H1 (cell line): ENCODE results near the gene GPATCH2L. TPM values are rescaled to one million over a fixed set of nuclear protein-coding genes. Genes with fewer than 3 reads are reported as not detected.

Experiments
- CTCF ChIA-PET: fragments of 300-600 bp; sonication (Branson Sonifier 250); formaldehyde crosslinking; loops from one replicate; lab custom pipeline; 2021; ENCODE audit not compliant: partially characterized antibody; lab: Charles Lee
- POLR2A ChIA-PET: fragments of 300-600 bp; sonication (Branson Sonifier 250); formaldehyde crosslinking; loops from one replicate; lab custom pipeline; 2021; ENCODE audit warnings: inconsistent platforms; ENCODE audit not compliant: partially characterized antibody; lab: Charles Lee
- DNase-seq, 2 experiments: peaks; one replicate each; pipeline versions ENCODE4 v3.0.0 to v3.0.0-alpha.2; 2010 to 2022; ENCODE audit warnings: low spot score in 2 of 2, low read depth in 1 of 2, mixed read lengths in 1 of 2
- FAIRE-seq: peaks from 2 replicates; lab custom pipeline; 2011; peaks lifted over from hg19 to GRCh38; lab: Jason Lieb, UNC
- H2AFZ ChIP-seq: 2 replicates; pipeline ENCODE4 v1.8.1; 2012; ENCODE audit warnings: low read length, inconsistent platforms
- H2AK5ac ChIP-seq: 2 replicates; pipeline ENCODE4 v1.6.1; 2013; ENCODE audit warnings: low read depth, low read length
- H2BK120ac ChIP-seq: replicated peaks from 2 replicates; pipeline ENCODE3; 2013; ENCODE audit warnings: low read depth, low read length, inconsistent platforms
- H2BK12ac ChIP-seq: 2 replicates; pipeline ENCODE4 v1.6.1; 2013; ENCODE audit warnings: low read depth, low read length
- H2BK15ac ChIP-seq: 2 replicates; pipeline ENCODE4 v1.6.1; 2013; ENCODE audit warnings: low read length
- H2BK20ac ChIP-seq: 2 replicates; pipeline ENCODE4 v1.6.1; 2013; ENCODE audit warnings: low read length
- H2BK5ac ChIP-seq: 2 replicates; pipeline ENCODE4 v1.6.1; 2013; ENCODE audit warnings: low read depth, low read length
- H3K14ac ChIP-seq: 2 replicates; pipeline ENCODE4 v1.6.1; 2013; ENCODE audit warnings: inconsistent platforms; ENCODE audit not compliant: insufficient read length
- H3K18ac ChIP-seq: 2 replicates; pipeline ENCODE4 v1.6.1; 2013; ENCODE audit warnings: low read length; ENCODE audit errors: extremely low read depth
- H3K23ac ChIP-seq: 2 replicates; pipeline ENCODE4 v1.6.1; 2013; ENCODE audit warnings: inconsistent platforms; ENCODE audit not compliant: insufficient read length
- H3K23me2 ChIP-seq: 2 replicates; pipeline ENCODE4 v1.6.1; 2013; ENCODE audit warnings: low read depth, low read length
- H3K27ac ChIP-seq: 2 replicates; pipeline ENCODE4 v1.6.1; 2011; ENCODE audit warnings: low read depth, low read length, inconsistent platforms
- H3K27me3 ChIP-seq, 4 experiments: replicated peaks in 1 of 4; 1 replicate in 1 of 4; 2 replicates in 3 of 4; pipeline versions ENCODE4 v1.6.1 to v1.8.1; 2011 to 2013; ENCODE audit warnings: low read length in 3 of 4, mild to moderate bottlenecking in 3 of 4, inconsistent platforms in 2 of 4, mixed read lengths in 2 of 4, moderate library complexity in 1 of 4; ENCODE audit not compliant: control insufficient read depth in 3 of 4, insufficient read depth in 3 of 4; ENCODE audit errors: extremely low read depth in 1 of 4
- H3K36me3 ChIP-seq, 4 experiments: 2 replicates each; pipeline versions ENCODE4 v1.6.1 to v1.8.1; 2011 to 2013; ENCODE audit warnings: mild to moderate bottlenecking in 4 of 4, low read length in 3 of 4, moderate library complexity in 2 of 4, control low read depth in 1 of 4, inconsistent platforms in 1 of 4; ENCODE audit not compliant: insufficient read depth in 4 of 4, control insufficient read depth in 2 of 4
- H3K4ac ChIP-seq: replicated peaks from 2 replicates; pipeline ENCODE3; 2013; ENCODE audit warnings: low read length, low read depth, mixed read lengths, inconsistent platforms; ENCODE audit not compliant: insufficient read length
- H3K4me1 ChIP-seq, 4 experiments: replicated peaks in 1 of 4; 1 replicate in 1 of 4; 2 replicates in 3 of 4; pipeline versions ENCODE4 v1.6.1 to v1.8.1; 2011 to 2013; ENCODE audit warnings: low read length in 3 of 4, inconsistent platforms in 2 of 4, mixed read lengths in 1 of 4; ENCODE audit not compliant: insufficient read depth in 4 of 4, control insufficient read depth in 3 of 4
- H3K4me2 ChIP-seq, 2 experiments: 2 replicates each; pipeline versions ENCODE4 v1.6.1 to v1.8.1; 2011 to 2013; ENCODE audit warnings: low read depth in 2 of 2, low read length in 2 of 2, control low read depth in 1 of 2, inconsistent platforms in 1 of 2, mild to moderate bottlenecking in 1 of 2; ENCODE audit not compliant: insufficient read depth in 1 of 2
- H3K4me3 ChIP-seq, 4 experiments: fragments of 200-600, 300-600 bp in 1 of 4; sonication (generic), shearing (Covaris generic), sonication (Bioruptor Twin) in 1 of 4; 2 replicates each; pipeline versions ENCODE4 v1.5.1 to v1.8.1; 2011 to 2016; ENCODE audit warnings: low read length in 4 of 4, low read depth in 3 of 4, control low read depth in 2 of 4, inconsistent platforms in 2 of 4, mild to moderate bottlenecking in 2 of 4, mixed read lengths in 1 of 4, moderate library complexity in 1 of 4; ENCODE audit not compliant: insufficient read depth in 2 of 4; ENCODE audit errors: extremely low read depth in 1 of 4
- H3K56ac ChIP-seq: replicated peaks from 2 replicates; pipeline ENCODE3; 2013; ENCODE audit warnings: low read depth, mild to moderate bottlenecking, mixed read lengths, low read length, inconsistent platforms; ENCODE audit not compliant: insufficient read length
- H3K79me1 ChIP-seq: 2 replicates; pipeline ENCODE4 v1.6.1; 2013; ENCODE audit warnings: low read depth, low read length, control low read depth
- H3K79me2 ChIP-seq, 2 experiments: 2 replicates each; pipeline versions ENCODE4 v1.6.1 to v1.8.1; 2012 to 2013; ENCODE audit warnings: low read length in 2 of 2, mild to moderate bottlenecking in 2 of 2, inconsistent platforms in 1 of 2; ENCODE audit not compliant: insufficient read depth in 2 of 2, control insufficient read depth in 1 of 2
- H3K9ac ChIP-seq, 4 experiments: replicated peaks in 1 of 4; 1 replicate in 1 of 4; 2 replicates in 3 of 4; pipeline versions ENCODE4 v1.6.1 to v1.8.1; 2011 to 2013; ENCODE audit warnings: low read depth in 3 of 4, low read length in 3 of 4, control low read depth in 2 of 4, mild to moderate bottlenecking in 2 of 4, moderate library complexity in 2 of 4, inconsistent platforms in 1 of 4; ENCODE audit errors: extremely low read depth in 1 of 4
- H3K9me3 ChIP-seq, 2 experiments: 2 replicates each; pipeline versions ENCODE4 v1.6.1 to v1.8.1; 2012 to 2013; ENCODE audit warnings: mild to moderate bottlenecking in 2 of 2, moderate library complexity in 2 of 2, control low read depth in 1 of 2, inconsistent platforms in 1 of 2, low read depth in 1 of 2, low read length in 1 of 2, mixed read lengths in 1 of 2; ENCODE audit not compliant: insufficient read depth in 2 of 2
- H4K20me1 ChIP-seq, 2 experiments: replicated peaks in 1 of 2; 2 replicates each; pipeline versions ENCODE3 to v1.8.1; 2011 to 2013; ENCODE audit warnings: inconsistent platforms in 2 of 2, low read length in 2 of 2, mild to moderate bottlenecking in 1 of 2; ENCODE audit not compliant: insufficient read depth in 2 of 2, control insufficient read depth in 1 of 2
- H4K5ac ChIP-seq: 2 replicates; pipeline ENCODE4 v1.6.1; 2013; ENCODE audit warnings: low read length, low read depth, mixed read lengths, inconsistent platforms; ENCODE audit not compliant: insufficient read length
- H4K8ac ChIP-seq: 2 replicates; pipeline ENCODE4 v1.8.0; 2013; ENCODE audit warnings: mild to moderate bottlenecking, moderate library complexity, low read length, inconsistent platforms; ENCODE audit not compliant: insufficient read depth; ENCODE audit errors: extremely low read depth
- H4K91ac ChIP-seq: replicated peaks from 2 replicates; pipeline ENCODE3; 2013; ENCODE audit warnings: low read length, mixed read lengths, inconsistent platforms; ENCODE audit not compliant: insufficient read length
- ATF3 ChIP-seq: IDR thresholded peaks from 2 replicates; pipeline ENCODE4 v1.6.1; 2011; ENCODE audit warnings: low read depth, mild to moderate bottlenecking, low read length; ENCODE audit not compliant: insufficient read depth
- BACH1 ChIP-seq: IDR thresholded peaks from 2 replicates; pipeline ENCODE4 v1.6.1; 2012; ENCODE audit warnings: low read length, improper control_type of control experiment
- BCL11A ChIP-seq, 2 experiments: IDR thresholded peaks; one replicate each; pipeline ENCODE4 v1.6.1; 2011; ENCODE audit warnings: low read depth in 2 of 2, low read length in 2 of 2, mild to moderate bottlenecking in 2 of 2
- CBX5 ChIP-seq: fragments of 300-800, 300-1000 bp; sonication (generic); IDR thresholded peaks from 2 replicates; pipeline ENCODE4 v1.7.1; 2016; ENCODE audit warnings: antibody characterized with exemption, low read length, low read depth
- EZH2 ChIP-seq: fragments of 200-600 bp; sonication (generic); IDR thresholded peaks from 2 replicates; pipeline ENCODE4 v1.7.1; 2012; ENCODE audit warnings: low read depth, mild to moderate bottlenecking, moderate library complexity, low read length, inconsistent platforms; ENCODE audit not compliant: severe bottlenecking
- GTF2F1 ChIP-seq: IDR thresholded peaks from 2 replicates; pipeline ENCODE4 v1.6.1; 2012; ENCODE audit warnings: low read depth, low read length, improper control_type of control experiment, borderline replicate concordance
- KDM5A ChIP-seq: fragments of 200-600 bp; IDR thresholded peaks from 2 replicates; pipeline ENCODE4 v1.7.1; 2012; ENCODE audit warnings: mild to moderate bottlenecking, low read length, inconsistent platforms, mixed read lengths
- NRF1 ChIP-seq: IDR thresholded peaks from 2 replicates; pipeline ENCODE4 v1.6.1; 2011; ENCODE audit warnings: mild to moderate bottlenecking, low read depth, low read length, improper control_type of control experiment
- RBBP5 ChIP-seq: IDR thresholded peaks from 2 replicates; pipeline ENCODE4 v1.7.1; 2012; ENCODE audit warnings: low read depth, mild to moderate bottlenecking, inconsistent platforms, low read length, moderate library complexity, borderline replicate concordance
- SAP30 ChIP-seq: fragments of 300-600 bp; sonication (generic); IDR thresholded peaks from 2 replicates; pipeline ENCODE4 v1.7.1; 2012; ENCODE audit warnings: low read length, moderate library complexity, mild to moderate bottlenecking, inconsistent platforms; ENCODE audit not compliant: insufficient read depth, insufficient replicate concordance
- SRF ChIP-seq: IDR thresholded peaks from 2 replicates; pipeline ENCODE4 v1.6.1; 2011; ENCODE audit warnings: mild to moderate bottlenecking, low read depth, low read length, moderate library complexity
- USF2 ChIP-seq: IDR thresholded peaks from 2 replicates; pipeline ENCODE4 v1.6.1; 2011; ENCODE audit warnings: low read length, improper control_type of control experiment
- WGBS, 2 experiments: shearing (Covaris generic) in 1 of 2; methylation state at CpG; one replicate each; pipeline versions ENCODE4 v1.1.6 to v1.1.7; 2013 to 2015; ENCODE audit warnings: low lambda C conversion rate in 2 of 2, mixed read lengths in 2 of 2, inconsistent platforms in 1 of 2, low coverage in 1 of 2, missing lambda C conversion rate in 1 of 2; ENCODE audit not compliant: insufficient replicate concordance in 2 of 2, insufficient coverage in 1 of 2, insufficient read length in 1 of 2; ENCODE audit errors: extremely low coverage in 1 of 2, missing lambda C conversion rate in 1 of 2; 5-methylcytosine and 5-hydroxymethylcytosine counted together
- polyA plus RNA-seq, 7 experiments: library from polyadenylated mRNA; depleted of rRNA in 3 of 7; stranded (reverse) in 5 of 7; unstranded in 2 of 7; fragments of >200 nt in 5 of 7; fragments of 200-250 nt in 2 of 7; gene quantifications; 1 replicate in 5 of 7; 2 replicates in 1 of 7; 4 replicates in 1 of 7; pipeline versions ENCODE4 v1.2.1 to v1.2.3, GENCODE V29; 2011 to 2013; ENCODE audit warnings: missing spikeins in 2 of 7, mixed read lengths in 2 of 7
- total RNA-seq: library from RNA; stranded (reverse); fragmentation: NEBNext Ultra II Directional; extraction: Animal tissue kit (Norgen Biotek cat#: 25700); gene quantifications from 2 replicates; pipeline ENCODE4 v1.2.1, GENCODE V29; 2021

The GPATCH2L gene
- total and polyA plus RNA-seq, 2 of the 8 experiments (the other 6 are each of a cell fraction or from before 2014, with no cell fraction given): 26.0 to 54.9 TPM

- H3K4me1 ChIP-seq: peaks cover 0 to 4% (median 0%) of the 10 kb centered on the region in 4 experiments; a peak in 3 of 7 replicates
- H2AK5ac ChIP-seq: no peak overlapping the region
- FAIRE-seq (no peak), DNase-seq (no peak)
- no peak overlapping the region for H3K14ac ChIP-seq
- H3K9ac ChIP-seq: no peak overlapping the region
- CTCF ChIA-PET: interaction anchor here (1.2 kb wide), 1 partner anchor 99 kb away, joined by 4 read pairs; no protein-coding TSS in a partner anchor
- H3K4me2 ChIP-seq: no peak overlapping the region
- H2BK15ac ChIP-seq: no peak overlapping the region
- H2BK20ac ChIP-seq: no peak overlapping the region
- no peak overlapping the region for H3K23ac ChIP-seq
- no peak overlapping the region for H2BK12ac ChIP-seq
- no peak overlapping the region for H2BK5ac ChIP-seq
- H2AFZ ChIP-seq: no peak overlapping the region
- H3K27ac ChIP-seq: no peak overlapping the region
- peaks cover 6% of the 10 kb centered on the region; the same call in 1 of the 2 replicates for H3K23me2 ChIP-seq
- peaks cover 0 to under 1% (median 0%) of the 10 kb centered on the region in 4 experiments; a peak in 2 of 8 replicates for H3K36me3 ChIP-seq
- H3K4ac ChIP-seq: no peak overlapping the region
- H3K4me3 ChIP-seq: no peak overlapping the region
- WGBS, 2 experiments: 90% methylated on average over 2 of the region's 2 CpGs; no CpG with 5 or more reads in 1 of the 2 experiments
- H3K79me1 ChIP-seq: peaks cover under 1% of the 10 kb centered on the region; the same call in 1 of the 2 replicates
- H3K9me3 ChIP-seq: no peaks in the 10 kb centered on the region
- no peak overlapping the region for H4K8ac ChIP-seq
- no peak overlapping the region for H4K5ac ChIP-seq
- POLR2A ChIA-PET: no interaction called here
- H3K56ac ChIP-seq: no peak overlapping the region
- H3K27me3 ChIP-seq: peaks cover 0 to 10% (median 4%) of the 10 kb centered on the region in 4 experiments; a peak in 5 of 7 replicates
- no peak overlapping the region for H2BK120ac ChIP-seq
- H3K18ac ChIP-seq: no peak overlapping the region
- H3K79me2 ChIP-seq: peaks cover 17 to 22% of the 10 kb centered on the region in 2 experiments
- H4K91ac ChIP-seq: no peak overlapping the region
- peaks cover 0 to 7% of the 10 kb centered on the region in 2 experiments for H4K20me1 ChIP-seq
- no peak for TF ChIP-seq RBBP5
- TF ChIP-seq GTF2F1: no peak
- TF ChIP-seq KDM5A: no peak
- TF ChIP-seq NRF1: no peak
- TF ChIP-seq BCL11A (IDR thresholded peaks at IDR 0.05; ENCODE audit: low read depth in 2 of 2, low read length in 2 of 2): no peak
- TF ChIP-seq SRF: no peak
- TF ChIP-seq BACH1: no peak
- no peak for TF ChIP-seq SAP30
- TF ChIP-seq USF2: no peak
- TF ChIP-seq CBX5: no peak
- no peak for TF ChIP-seq EZH2
- TF ChIP-seq ATF3: no peak
Measured at GRCh38 chr14:76149196-76149595, 2.5 kb upstream of the GPATCH2L start.
